SK-N-MC (cell line): ENCODE results near the gene KDM1B.

Source experiments
- EZH2 ChIP-seq: fragments of 200-600 bp; sonication (generic); IDR thresholded peaks from one replicate; pipeline ENCODE4 v1.6.1; 2017; ENCODE audit warnings: antibody characterized with exemption
- POLR2AphosphoS5 ChIP-seq: IDR thresholded peaks from 2 replicates; pipeline ENCODE4 v1.6.1; 2012; ENCODE audit warnings: mild to moderate bottlenecking, low read depth, low read length, borderline replicate concordance

GRCh38 chr6:18215436-18215835 is 60.2 kb downstream of the KDM1B start:
- no peak for TF ChIP-seq EZH2
- no peak for TF ChIP-seq POLR2AphosphoS5
